Stimulated activated CD8-positive, alpha-beta memory T cell treated with anti-CD3 and anti-CD28 coated beads, Interleukin-4, amount 100 ng/mL, for 24 hours (primary cell): ENCODE measurements around the gene CYP2A13.
"Not testable (repeated sequence)": the region's sequence is repeated elsewhere in the genome, so short reads cannot be mapped to it uniquely, and the experiment has no call there.

Experiments
- DNase-seq: peaks from one replicate; pipeline ENCODE4 v3.0.0-alpha.2; 2020; ENCODE audit warnings: low read depth

CYP2A13 gene

GRCh38 chr19:41120929-41121911, 33.0 kb downstream of the CYP2A13 start:
- DNase-seq = peak; percentile 37

- not testable (repeated sequence) for DNase-seq
Observed at GRCh38 chr19:41122846-41123245, 34.6 kb downstream of the CYP2A13 start.

- no peak for DNase-seq
Observed at GRCh38 chr19:41123716-41124294, 35.6 kb downstream of the CYP2A13 start.

- DNase-seq = not testable (repeated sequence)
Observed at GRCh38 chr19:41126765-41127203, 38.5 kb downstream of the CYP2A13 start.

- not testable (repeated sequence) for DNase-seq
Observed at GRCh38 chr19:41127362-41127761, 39.1 kb downstream of the CYP2A13 start.

- DNase-seq = peak; percentile 57
Observed at GRCh38 chr19:41127801-41128300, 39.6 kb downstream of the CYP2A13 start.

GRCh38 chr19:41128692-41129091, 40.4 kb downstream of the CYP2A13 start:
- DNase-seq = no peak

- DNase-seq = no peak
Observed at GRCh38 chr19:41131186-41131585, 42.9 kb downstream of the CYP2A13 start.

GRCh38 chr19:41133260-41133659, 45.0 kb downstream of the CYP2A13 start:
- DNase-seq = no peak

GRCh38 chr19:41134616-41135015, 46.4 kb downstream of the CYP2A13 start:
- no peak for DNase-seq

- not testable (repeated sequence) for DNase-seq
Observed at GRCh38 chr19:41135390-41136384, 47.4 kb downstream of the CYP2A13 start.

GRCh38 chr19:41136636-41137455, 48.6 kb downstream of the CYP2A13 start:
- no peak for DNase-seq

- DNase-seq = peak; percentile 71
Observed at GRCh38 chr19:41144403-41144802, 56.2 kb downstream of the CYP2A13 start.
